Vagina (tissue), 2 donors: ENCODE results near the gene ZNF726.

Experiments used
- CTCF ChIP-seq, 3 experiments: fragments of 450-650 bp in 2 of 3; fragments of 200-600 bp in 1 of 3; sonication (generic) in 1 of 3; IDR thresholded peaks; one replicate each; pipeline ENCODE4 v1.5.1; 2017 to 2019; ENCODE audit warnings: antibody characterized with exemption in 3 of 3, mild to moderate bottlenecking in 2 of 3, moderate library complexity in 2 of 3
- POLR2A ChIP-seq, 2 donors: fragments of 450-650 bp; IDR thresholded peaks; one replicate each; pipeline ENCODE4 v1.6.1; 2017; ENCODE audit warnings: antibody characterized with exemption in 2 of 2, mild to moderate bottlenecking in 2 of 2, moderate library complexity in 2 of 2

- TF ChIP-seq CTCF (IDR thresholded peaks at IDR 0.05) (no peak), POLR2A (IDR thresholded peaks at IDR 0.05) (no peak)
Measured at GRCh38 chr19:23983406-23983805, 68.7 kb downstream of the ZNF726 start.
